GM10847 (cell line): Measurements from ENCODE around the gene MSH3.

Source experiments
- POLR2A ChIP-seq: IDR thresholded peaks from 2 replicates; pipeline ENCODE4 v1.6.1; 2011; ENCODE audit not compliant: insufficient read length; ENCODE audit errors: extremely low read depth

MSH3 gene

DNA sequence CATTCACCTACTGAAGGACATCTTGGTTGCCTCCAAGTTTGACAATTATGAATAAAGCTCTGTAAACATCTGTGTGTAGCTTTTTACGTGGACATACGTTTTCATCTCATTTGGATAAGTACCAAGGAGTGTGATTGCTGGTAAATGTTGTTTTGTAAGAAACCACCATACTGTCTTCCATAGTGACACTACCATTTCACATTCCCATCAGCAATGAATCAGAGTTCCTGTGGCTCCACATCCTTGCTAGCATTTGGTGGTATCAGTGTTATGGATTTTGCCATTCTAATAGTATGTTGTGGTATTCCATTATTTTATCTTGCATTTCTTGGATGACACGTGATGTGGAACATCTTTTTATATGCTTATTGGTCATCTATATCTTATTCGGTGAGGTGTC lies 227.3 kb downstream of the MSH3 start:
- no peak for TF ChIP-seq POLR2A

DNA sequence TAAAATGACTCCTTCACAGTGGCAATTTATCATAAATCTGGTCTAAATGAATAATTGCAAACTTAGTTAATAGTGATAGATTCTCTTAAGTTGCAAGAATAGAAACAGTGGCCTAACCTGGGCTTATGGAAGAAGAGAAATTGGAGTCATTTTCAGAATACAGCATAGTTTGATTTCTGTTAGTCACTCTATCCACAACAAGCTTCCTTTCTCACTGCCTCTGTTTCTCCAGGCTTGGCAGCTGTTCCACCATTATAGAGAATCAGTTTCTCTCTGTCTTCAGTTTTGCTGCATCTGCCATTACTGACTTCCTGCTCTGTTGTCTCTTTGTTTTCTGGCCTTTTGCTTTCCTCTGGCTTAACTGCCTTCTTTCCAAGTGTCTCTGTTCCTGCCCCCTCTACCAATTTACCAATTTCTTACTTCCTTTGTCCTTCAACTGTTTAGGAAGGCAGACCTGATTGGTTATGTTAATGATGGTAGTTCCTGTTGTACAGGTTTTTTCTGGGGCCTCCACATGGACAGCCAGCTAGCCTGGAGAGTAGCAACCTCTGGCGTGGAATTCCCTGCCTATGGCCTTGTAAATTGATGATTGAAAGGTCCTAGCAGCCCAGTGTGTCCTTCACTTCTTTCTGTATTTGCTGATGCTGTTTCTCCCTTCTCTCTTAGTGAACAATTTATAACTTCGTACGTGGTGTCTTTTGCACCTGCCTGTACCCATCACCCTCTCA lies 229.8 kb downstream of the MSH3 start:
- TF ChIP-seq POLR2A: no peak

DNA sequence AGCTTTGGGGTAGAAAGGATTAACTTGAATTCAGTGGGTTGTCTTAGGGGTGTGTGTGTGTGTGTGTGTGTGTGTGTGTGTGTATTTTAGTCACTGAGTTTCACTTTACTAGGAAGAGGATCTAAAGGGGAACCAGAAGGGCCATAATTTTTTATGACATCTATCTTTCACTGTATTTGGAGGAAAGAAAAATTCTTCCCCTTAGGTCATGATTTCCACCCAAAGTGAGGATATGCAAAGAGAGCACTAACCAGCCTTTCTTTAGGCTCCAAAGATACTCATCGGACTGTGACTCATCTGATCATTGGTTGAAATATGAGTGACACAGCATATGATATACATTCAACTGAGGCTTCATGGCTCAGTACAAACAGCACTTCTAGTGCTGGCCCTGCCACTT lies 230.5 kb downstream of the MSH3 start:
- no peak for TF ChIP-seq POLR2A

DNA sequence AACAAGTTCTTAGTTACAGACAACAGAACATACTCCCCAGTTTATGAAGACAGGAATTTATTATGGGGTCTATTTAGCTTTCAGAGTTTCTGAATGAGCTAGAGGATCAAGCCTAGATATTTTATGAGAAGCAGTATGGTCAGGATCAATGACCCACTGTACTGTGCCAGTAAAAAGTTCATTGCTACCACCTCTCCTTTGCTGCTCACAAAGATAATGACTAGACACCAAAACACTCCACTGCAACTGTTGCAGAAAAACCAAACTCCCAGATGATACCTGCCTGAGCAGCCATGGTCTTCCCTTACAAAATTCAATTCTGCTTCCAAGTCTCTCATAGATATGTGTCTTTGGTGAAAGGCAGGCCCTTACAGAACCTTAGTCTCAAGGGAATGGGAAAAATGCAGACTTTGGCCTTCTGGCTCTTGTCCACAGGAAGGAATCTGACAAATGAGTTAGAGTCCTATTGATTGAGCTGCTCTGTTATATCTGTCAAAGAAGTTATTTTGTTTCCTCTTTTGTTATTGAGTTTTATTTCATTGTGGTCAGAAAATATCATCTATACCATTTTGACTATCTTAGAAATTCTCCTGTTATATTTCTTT lies 231.0 kb downstream of the MSH3 start:
- no peak for TF ChIP-seq POLR2A

DNA sequence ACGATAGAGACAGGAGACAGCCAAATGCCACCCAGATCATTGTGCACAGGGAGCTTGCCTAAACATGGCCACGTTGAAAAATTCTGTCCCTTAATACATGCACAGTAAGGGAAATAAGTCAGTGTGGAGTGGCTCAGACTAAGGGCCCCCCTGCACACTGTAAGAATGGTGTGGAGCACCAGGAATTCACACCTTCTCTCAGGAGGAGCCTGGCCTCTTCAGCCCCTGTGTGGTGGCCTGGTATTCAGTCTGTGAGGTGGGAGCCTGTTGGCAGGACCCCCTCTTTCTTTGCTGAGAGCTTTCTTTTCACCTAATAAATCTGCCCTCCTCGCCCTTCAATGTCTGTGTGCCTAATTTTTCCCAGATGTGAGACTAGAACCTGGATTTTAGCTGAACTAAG lies 239.6 kb downstream of the MSH3 start:
- TF ChIP-seq POLR2A: no peak

DNA sequence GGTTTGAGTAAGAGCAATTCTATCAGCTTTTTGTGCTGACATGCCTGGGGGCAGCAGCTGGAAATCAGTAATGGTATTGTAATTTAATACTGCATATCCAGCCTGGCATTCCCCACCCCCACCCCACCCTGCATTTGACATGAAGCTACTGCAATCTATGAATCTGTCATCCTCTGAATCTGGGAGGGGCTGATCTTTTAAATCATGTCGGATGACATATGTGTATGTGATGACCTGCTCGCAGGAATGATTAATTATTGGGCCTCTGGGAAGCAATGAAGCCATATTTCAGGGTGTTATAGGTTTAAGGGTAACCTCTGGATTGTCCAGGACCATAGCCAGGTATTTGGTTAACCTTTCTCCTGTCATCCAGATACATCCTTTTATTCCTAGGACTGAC lies 241.1 kb downstream of the MSH3 start:
- no peak for TF ChIP-seq POLR2A

DNA sequence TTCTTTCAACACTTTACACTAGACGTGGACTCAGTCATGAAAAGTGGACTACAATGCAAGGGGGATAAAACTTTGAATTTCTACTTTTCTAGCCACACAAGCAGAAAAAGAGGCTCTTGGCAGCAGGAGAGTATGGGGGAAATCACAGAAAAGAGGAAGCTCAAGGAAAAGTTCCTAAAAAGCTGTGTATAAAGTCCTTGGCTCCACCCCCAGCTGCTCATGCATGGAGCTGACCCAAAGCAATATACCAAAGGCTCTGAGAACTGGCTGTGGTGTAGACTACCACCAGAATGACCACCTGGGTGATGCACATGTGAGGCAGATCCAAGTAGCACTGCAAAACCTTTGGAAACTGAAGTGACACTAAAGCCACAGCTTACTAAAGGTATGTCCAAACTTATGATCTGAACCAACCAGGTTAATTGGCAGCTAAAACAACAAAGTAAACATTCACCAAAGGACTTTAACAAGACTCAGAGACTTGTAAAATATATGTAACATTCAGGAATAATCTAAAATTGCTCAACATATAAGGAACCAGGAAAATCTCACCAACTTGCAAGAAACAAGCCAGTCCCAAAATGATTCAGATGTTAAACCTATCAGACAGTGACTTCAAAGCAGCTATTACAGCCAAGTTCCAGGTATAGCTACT lies 250.2 kb downstream of the MSH3 start:
- no peak for TF ChIP-seq POLR2A

DNA sequence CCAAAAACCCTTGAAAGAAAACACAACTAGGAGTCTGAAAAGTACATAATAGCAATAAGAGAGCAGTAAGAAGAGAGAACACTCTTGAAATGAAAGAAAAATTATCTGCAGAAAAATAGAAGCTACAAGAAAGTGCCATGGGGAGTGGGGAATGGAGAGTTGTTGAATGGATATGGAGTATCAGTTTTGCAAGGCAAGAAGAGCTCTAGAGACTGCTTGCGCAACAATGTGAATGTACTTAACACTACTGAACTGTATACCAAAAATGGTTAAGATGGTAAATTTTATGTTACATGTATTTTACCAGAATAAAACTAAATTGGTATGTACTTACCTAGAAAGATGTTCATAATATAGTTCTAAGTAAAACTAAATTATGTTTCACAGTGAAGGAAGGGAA lies 251.0 kb downstream of the MSH3 start:
- TF ChIP-seq POLR2A: no peak

DNA sequence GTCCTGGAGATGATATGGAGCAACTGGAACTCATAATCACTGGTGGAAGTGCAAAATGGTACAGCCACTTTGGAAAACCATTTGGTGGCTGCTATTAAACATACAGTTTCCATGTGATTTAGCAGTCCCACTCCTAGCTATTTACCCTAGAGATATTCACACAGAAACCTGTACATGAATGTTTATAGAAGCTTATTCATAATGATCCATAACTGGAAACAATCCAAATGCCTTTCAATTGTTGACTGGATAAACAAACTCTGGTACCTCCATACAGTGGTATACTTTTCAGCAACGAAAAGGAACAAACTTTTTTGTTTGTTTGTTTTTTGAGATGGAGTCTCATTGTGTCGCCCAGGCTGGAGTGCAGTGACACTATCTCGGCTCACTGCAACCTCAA lies 258.0 kb downstream of the MSH3 start:
- no peak for TF ChIP-seq POLR2A

DNA sequence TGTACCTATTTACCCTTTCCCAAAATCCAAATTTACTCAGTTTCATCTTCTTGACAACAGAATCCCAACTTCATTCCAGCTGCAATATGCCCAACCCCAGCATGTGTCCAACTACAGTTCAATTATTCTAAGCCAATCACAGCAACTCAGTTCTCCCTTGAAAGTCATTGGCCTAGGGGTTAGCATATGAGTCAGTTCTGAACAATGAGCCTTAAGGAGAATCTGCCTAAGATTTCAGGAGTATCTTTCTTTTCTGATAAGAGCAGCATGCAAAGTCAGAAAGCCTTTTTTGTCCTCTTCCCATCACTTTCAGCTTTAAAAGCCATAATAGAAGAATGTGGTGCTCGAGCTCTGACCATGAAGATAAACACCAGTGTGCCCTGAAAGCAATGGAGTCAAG lies 261.3 kb downstream of the MSH3 start:
- no peak for TF ChIP-seq POLR2A

DNA sequence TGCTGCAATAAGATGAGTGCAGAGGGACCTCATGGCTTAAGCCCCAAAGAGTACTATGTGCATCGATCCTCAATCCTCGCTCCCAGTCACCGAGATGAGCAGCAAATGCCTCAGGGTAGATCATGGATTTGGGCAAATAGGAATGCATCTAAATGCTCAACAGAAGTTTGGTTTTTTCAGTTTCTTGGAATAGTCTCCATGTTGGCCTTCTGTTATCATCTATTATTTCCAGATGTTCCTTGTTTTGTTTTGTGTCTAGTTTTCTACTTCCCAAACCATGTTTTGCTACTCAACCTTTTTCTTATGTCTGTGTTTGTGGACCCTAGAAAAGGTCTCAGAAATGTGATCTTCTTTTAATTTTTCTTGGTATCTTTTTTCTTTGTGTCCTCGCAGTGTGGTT lies 262.2 kb downstream of the MSH3 start:
- TF ChIP-seq POLR2A: no peak

DNA sequence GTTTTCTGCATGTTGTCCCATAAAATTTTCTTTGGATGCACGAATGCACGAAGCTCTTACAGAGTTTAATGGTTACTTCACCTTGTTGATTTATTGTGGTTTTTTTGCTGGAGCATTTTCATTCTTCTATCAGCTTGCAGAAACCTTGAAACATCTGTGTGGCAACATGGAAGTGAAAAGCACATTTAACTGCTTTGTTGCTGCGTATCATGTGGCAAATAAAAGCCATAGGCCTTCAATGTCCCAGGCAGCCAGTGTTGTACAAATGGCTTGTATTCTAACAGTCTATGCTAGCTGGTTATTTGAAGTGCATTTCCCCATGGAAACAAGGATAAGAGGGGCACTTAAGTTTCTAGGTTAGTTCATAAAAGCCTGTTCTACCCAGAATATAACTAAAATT lies 263.2 kb downstream of the MSH3 start:
- TF ChIP-seq POLR2A: no peak

DNA sequence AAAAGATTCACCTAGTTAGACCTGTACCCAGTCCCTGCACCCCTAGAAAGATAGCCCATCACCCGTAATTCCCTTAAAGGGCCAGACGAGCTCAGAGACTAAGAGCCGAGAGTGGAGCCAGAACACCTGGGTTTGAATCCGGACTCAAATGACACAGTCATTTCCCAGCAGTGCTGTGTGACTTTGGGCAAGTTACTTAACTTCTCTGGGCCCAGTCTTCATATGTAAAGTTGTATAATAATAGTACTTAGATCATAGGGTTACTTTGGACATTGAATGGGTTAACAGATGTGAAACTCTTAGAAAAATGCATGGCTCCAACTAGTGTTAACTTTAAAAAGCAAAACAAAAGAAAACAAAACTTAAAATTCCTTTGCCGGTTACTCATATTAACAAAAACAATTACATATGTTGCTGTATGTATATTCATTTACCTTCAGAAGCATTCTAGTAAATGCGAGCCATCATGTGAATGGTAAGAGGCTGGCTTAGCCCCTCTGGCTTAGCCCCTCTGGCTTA lies 265.3 kb downstream of the MSH3 start:
- TF ChIP-seq POLR2A: no peak

DNA sequence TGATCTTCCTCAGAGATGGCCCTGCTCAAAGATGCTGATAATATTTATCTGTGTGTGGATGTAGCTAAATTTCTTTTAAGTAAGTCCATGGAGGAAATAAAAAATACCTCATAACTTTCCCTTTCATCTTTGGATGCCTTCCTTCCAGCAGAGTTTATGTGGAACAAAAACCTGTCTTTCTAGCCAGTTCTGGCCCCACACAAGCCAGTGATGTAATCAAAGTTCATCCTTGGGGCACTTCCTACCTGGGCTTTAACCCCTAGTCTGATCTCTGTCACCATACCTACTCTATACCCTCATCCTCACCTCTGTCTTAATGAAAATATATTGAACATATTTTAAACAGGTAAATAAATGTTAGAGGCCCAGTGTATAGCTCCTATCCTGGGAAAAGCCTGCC lies 265.9 kb downstream of the MSH3 start:
- TF ChIP-seq POLR2A: no peak

DNA sequence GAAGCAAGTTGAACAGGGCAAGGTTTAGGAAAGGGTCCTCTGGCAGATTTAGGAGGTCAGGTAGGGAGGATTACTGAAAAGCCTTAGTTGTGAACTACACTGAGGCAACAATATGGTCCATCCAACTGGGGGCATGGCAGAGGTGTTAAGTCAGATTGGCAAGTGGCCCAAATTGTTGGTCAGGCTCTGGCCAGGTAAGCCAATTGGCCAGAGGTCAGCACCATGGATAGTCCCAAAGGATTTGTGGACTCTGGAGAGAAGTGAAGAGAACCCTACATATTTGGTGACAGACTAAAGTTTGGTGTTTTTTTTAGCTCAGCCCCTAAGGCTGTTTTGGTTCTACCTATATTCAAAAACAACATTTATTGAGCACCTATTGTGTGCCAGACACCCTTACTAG lies 266.6 kb downstream of the MSH3 start:
- no peak for TF ChIP-seq POLR2A

DNA sequence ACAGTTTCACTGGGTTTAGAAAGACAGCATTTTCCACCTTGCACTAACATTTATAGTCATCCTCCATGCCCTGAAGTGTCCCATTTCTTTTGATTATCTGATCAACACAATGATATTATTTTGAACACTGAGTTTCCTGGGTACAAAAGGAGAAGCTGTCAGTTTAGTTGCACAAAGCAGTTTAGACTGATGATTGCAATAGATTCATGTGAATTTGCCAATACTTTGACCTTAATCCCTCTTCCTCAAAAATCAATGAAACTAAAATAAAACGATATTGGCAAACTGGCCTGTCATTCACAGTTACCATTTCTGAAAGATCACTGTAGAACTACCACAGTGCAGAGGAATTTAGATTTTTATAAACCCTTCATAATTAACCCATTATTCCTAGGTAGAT lies 271.5 kb downstream of the MSH3 start:
- TF ChIP-seq POLR2A: no peak
